ENCODE data around the gene RBM19.

DNA sequence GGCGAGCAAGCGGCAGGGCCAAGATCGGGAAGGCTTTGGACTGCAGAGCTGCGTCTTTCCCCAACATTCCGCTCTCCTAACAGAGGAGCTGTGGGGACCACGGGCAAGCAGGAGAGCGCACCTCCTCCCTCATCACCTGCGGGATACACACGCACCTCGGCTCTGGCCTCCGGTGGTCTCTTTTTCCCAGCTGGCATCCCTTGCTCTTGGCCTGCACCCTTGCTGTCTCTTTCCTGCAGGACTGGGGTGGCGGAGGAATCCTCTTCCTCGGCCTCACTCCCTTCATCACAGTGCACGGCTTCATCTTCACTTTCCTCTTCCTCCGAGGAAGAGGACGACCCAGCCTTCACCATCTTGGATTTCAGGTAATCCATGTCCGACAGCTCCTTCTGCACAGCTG, 8.5 kb downstream of the RBM19 start:
- TF ChIP-seq, protein P1, sequence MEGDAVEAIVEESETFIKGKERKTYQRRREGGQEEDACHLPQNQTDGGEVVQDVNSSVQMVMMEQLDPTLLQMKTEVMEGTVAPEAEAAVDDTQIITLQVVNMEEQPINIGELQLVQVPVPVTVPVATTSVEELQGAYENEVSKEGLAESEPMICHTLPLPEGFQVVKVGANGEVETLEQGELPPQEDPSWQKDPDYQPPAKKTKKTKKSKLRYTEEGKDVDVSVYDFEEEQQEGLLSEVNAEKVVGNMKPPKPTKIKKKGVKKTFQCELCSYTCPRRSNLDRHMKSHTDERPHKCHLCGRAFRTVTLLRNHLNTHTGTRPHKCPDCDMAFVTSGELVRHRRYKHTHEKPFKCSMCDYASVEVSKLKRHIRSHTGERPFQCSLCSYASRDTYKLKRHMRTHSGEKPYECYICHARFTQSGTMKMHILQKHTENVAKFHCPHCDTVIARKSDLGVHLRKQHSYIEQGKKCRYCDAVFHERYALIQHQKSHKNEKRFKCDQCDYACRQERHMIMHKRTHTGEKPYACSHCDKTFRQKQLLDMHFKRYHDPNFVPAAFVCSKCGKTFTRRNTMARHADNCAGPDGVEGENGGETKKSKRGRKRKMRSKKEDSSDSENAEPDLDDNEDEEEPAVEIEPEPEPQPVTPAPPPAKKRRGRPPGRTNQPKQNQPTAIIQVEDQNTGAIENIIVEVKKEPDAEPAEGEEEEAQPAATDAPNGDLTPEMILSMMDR (IDR thresholded peaks at IDR 0.05; ENCODE audit: low read length), result no peak
- TF ChIP-seq EZH2 (IDR thresholded peaks at IDR 0.05; ENCODE audit: borderline replicate concordance, low read length), result no peak
